IPS-NIHi7 (cell line): Measurements from ENCODE around the gene SIGMAR1.

Source experiments
- DNase-seq: peaks from one replicate; pipeline ENCODE4 v3.0.0; 2012; ENCODE audit warnings: mixed read lengths; ENCODE audit errors: extremely low spot score

The SIGMAR1 gene

DNA sequence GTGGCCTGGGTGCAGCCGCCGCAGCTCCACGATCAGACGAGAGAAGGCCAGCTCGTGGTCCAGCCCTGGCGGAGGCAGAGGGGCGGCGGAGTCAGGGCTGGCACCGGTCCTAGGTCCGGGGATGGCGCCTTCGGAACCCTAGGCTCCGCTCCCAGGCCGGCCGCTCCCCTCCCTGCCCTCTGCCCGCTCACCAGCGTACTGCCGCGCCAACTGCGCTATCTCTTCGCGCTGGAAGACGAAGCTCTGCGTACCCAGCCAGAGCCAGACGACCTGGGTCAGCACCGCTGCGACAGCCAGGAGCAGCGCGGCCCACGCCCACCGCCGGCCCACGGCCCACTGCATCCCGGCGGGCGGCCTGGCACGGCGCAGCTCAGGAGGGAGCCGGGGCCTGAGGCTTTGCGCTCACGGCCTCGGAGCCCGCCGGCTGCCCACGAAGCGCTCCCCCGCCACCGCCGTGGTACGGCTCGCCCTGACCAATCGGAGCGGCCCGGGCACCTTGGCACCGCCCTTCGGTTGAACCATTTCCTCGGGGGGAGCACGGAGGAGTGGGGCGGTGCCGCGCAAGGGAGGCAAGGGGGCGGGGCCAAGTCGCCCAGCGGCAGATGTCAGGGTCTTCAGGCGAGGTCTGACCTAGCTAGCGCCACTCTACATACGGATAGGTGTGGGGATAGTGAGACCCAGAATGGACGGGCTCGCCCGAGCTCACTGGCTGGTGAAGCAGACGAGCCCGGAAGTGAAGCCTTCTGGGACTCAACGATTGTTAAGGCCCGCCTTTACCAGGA is at the start of gene SIGMAR1:
TSS of gene SIGMAR1 (minus strand) at position 432 of the 782 bp plus-strand sequence. CDS start at position 342, 90 bp downstream.
- DNase-seq = peak; percentile 92

DNA sequence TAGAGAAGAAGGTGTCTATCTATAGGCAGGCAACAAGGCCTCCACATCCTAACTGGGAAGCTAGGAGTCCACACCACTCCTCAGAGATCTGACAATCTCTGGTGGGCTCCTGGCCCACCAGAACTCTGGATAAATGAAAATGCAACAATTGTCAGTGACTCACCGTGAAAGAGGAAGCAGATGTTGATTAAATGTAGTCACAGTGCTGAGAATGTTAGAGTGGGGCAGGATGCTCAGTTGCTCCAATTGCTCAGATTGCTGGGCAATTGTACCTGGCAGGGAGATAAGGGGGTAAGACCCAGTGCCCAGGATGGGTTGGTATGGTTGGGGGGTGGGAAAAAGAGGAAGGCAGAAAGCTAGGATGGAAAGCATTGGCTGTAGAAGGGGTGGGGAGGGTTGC is 49.1 kb upstream of the SIGMAR1 start:
- no peak for DNase-seq

DNA sequence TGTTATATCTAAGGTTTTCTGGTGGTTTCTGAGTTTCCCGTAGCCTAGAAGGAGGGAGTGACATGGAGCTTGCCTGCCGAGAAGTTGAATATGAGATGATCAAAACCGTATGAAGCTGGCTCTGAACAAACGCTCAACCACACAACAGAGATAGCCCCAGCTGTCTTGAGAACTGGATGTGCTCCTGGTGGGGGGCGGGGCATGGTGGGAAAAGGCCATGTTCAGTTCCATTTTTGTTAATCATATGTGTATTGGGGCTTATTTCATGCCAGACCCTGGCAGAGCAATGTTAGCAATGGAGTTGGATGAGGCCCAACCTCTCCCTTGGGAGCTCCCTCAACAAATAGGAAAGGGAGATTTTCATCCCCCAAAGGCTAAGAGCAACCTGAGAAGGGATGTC is 48.6 kb upstream of the SIGMAR1 start:
- DNase-seq = no peak

DNA sequence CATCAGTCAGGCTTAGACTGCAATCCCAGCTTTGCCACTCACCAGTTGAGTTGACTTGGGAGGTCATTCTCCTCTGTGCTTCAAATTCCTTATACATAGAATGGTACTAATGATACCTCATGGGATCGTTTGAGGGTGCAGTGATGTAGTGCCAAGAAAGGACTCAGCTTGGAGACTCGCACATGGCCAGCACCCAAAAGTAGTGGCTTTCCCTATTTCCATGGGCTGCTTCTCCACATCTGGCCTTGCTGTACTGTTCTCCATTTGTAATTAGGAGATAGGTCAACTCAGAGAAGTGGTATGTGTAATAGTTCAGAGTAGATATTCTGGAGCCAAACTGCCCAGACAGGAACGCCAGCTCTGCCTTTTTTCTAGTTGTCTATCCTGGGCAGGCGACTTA is 48.0 kb upstream of the SIGMAR1 start:
- no peak for DNase-seq

DNA sequence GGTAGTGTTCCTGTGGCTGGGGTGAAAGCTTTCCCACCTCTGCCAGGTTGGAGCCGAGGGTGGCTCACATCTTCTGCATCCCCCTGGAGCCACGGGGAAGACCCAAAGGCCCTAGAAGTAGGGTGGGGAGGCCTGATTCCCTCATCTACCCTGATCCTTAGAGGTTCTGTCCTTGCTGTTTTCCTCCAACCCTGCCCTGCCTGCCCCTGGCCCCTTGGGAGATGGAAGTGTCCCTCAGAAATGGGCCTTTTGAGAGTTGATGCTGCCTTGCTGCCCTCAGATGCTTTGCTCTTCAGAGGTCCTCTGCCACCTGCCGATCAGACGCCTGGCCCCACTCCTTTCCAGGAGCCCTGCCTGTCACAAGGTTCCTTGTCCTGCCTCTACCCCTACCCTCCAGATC is 47.2 kb upstream of the SIGMAR1 start:
- DNase-seq = no peak

DNA sequence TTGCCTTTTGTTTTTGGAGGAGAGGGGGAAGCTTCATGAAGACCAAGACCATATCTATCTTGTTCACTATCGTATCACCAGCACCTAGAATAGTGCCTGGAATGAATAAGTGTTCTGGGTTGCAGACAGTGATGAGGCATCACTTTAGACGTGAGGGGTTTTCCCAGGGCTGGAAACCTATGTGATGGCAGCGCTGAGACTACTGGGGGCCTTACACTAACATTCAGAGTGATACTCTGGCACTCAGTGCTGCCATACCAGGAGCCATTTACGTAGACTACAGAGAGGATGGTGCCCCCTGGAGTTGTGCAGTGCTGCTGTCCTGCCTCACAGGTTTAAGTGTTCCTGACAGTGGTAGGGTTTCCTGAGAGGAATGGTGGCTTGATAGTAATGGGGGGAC is 46.6 kb upstream of the SIGMAR1 start:
- DNase-seq = no peak

DNA sequence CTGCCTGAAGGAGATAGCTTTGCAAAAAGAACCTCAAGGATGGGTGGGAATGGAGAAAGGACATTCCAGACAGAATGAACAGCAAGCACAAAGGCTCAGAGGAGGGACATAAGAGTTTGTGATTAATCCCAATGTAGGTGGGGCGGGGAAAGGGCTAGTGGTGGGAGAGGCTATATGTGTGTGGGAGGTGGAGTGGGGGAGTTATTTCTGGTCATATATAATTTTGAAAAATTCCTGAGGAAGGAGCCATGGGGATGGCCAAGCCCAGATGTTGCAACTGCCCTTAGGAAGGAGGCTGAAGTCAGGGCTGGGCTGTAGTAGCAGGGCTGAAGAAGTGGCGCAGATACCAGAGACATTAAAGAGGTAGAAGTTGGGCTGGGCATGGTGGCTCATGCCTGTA is 38.3 kb upstream of the SIGMAR1 start:
- DNase-seq = no peak

DNA sequence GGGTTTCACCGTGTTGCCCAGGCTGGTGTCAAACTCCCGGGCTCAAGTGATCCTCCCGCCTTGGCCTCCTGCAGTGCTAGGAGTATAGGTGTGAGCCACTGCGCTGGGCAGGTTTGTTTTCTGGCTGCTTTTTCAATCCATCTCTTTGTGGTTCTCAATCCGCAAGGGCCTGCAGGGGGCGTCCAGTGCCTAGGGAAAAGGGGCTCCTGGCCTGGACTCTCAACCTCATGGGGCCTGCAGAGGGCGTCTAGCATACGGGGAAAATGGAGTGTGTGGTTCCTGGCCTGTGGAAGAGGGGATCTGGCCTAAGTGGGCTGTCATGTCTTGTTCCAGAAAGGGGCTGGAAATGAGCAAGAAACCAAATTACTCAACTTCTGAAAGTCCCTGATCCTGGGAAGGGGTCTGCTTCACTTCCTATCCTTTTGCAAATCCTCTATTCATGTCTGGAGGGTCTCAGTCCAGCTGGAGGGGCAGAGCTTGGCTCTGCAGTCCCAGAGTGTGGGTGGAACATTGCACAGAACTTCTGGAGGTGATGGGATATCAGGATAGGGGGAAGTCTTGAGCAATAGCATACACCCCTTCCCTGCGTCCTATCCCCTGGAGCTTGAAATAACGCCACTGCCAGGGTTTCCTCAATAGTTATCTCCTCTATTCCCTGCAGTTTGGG is 37.6 kb upstream of the SIGMAR1 start:
- DNase-seq = peak; percentile 94

- no peak for DNase-seq
Observed at GRCh38 chr9:34674440-34674839, 36.9 kb upstream of the SIGMAR1 start.

- DNase-seq = no peak
Observed at GRCh38 chr9:34671307-34671706, 33.7 kb upstream of the SIGMAR1 start.

- DNase-seq = no peak
Observed at GRCh38 chr9:34669809-34670562, 32.4 kb upstream of the SIGMAR1 start.

DNA sequence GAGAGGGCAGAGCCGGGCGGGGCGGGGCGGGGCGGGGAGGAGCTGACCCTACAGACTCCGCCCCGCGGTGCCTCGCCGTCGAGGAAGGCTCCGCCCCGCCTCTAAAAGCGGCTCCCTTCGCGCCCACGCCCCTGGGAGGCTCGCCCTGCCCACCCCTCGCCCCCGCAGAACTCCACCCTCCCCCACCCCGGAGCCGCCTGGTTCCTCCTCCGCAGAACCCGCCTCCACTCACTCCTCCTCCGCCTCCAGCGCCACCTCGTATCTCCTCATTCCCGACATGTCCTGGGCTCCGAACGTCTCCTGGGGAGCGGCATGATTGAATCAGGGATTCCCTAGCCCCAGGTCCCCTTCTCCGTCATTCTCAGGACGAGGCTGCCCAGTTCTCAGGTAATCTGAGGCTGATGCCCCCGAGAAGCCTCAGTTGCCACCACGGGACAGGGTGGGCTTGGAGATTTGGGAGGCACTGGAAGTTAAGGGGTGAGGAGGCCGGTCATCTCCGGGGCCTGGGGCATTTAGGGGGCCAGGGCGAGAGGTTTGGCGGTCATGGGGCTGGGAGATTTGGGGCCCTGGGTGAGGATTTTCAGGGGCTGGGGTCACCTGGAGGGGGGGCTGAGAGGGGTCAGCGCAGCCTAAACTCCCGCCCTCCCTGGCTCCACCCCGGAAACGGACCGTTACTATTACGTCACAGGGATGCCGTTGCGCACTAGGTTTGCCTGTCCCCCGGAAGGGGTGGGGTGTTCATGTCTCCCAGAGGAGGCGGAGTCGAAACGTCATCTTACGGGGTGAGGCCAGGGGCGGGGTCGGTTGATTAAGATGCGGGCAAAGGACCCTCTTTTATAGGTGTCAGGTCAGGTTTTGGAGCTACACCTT is 28.0 kb upstream of the SIGMAR1 start:
- peak; percentile 94 for DNase-seq

- no peak for DNase-seq
Observed at GRCh38 chr9:34665067-34665380, 27.4 kb upstream of the SIGMAR1 start.

DNA sequence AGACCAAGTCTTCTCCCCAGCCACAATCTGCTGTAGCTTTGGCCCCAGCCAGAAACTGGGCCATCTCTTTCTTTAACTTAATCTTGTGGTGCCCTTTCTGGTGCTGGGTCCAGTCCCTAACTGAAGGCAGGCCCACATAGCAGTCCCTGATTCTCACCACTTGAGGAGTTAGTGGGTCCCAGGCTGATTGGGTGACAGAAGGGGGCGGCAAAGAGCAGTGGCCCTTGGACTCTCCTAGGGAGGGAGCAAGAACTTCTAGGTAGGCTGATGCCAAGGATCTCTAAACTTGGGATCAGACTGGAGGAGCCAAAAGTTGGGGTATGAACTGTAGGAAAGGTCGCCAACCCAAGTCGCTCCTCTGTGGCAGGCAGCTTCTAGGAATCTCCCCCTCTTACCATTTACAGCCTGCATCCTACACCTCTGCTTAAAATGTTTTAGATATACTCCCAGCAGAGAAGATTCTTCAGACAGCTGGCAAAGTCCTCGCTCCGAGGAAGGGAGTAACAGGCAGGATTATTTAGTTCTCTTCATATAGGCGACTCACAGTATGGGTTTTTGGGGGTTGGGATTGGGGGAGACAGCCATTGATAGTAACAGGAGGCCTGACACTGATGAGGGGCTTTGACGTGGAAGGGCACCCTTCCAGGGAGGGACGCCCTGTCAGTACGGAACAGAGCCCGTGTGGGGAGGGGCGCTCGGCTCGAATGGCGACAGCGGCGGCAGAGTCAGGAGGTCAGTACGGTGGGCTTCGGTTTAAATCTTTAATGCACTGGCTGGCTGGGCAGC is 26.9 kb upstream of the SIGMAR1 start:
- peak; percentile 85 for DNase-seq

- no peak for DNase-seq
Observed at GRCh38 chr9:34663303-34663605, 25.7 kb upstream of the SIGMAR1 start.

DNA sequence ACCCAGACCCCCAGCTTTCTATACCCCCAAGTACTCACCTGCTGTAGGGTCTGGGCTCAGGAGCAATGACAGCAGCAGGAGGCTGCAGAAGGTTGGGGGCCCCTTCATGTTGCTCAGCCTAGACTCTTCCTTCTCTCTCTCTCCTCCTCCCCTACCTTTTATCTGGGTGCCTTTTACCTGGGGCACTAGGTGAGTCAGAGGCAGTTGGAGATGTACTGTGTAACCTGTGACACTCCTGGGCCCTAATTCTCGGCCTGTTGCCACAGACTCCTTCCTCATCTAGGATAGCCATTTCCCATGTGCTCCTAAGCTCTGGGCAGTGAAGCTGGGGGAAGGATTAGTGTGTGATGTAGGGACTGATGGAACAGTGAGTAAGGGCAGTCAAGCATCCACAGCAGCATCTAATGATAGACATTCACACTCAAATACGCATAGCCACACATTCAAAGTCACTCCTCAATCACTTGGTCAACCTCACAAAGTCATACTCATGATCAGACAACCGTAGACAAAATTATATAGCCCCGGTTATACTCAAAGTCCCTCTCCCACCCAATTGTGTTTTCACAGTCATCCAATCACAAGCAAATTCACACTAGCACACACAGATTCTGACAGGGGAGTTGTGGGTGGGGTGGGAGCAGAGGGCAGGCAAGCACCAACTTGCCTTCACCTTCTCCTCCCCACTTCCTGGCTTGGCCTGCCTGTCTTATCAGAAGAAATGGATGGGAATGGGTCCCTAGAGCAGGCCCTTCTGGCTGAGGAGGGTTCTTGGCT is 25.1 kb upstream of the SIGMAR1 start, which contains the start of gene CCL27:
TSS of gene CCL27 (minus strand) at position 132 of the 777 bp plus-strand sequence. CDS start at position 108, 24 bp downstream.
- no peak for DNase-seq

- DNase-seq = no peak
Observed at GRCh38 chr9:34659592-34660253, 22.1 kb upstream of the SIGMAR1 start.

DNA sequence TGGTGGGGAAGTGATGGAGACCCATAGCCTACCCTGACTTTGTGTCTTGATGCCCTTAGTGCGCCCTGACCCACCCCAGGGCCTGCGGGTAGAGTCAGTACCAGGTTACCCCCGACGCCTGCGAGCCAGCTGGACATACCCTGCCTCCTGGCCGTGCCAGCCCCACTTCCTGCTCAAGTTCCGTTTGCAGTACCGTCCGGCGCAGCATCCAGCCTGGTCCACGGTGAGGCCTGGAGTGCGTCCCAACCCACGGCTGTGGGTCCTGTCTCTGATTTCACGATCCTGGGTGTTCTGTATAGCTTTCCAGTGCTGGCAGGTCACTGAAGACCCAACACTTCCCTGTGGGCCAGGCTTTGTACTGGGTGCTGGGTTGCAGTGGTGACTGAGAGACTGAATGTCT is 20.9 kb upstream of the SIGMAR1 start:
- no peak for DNase-seq

DNA sequence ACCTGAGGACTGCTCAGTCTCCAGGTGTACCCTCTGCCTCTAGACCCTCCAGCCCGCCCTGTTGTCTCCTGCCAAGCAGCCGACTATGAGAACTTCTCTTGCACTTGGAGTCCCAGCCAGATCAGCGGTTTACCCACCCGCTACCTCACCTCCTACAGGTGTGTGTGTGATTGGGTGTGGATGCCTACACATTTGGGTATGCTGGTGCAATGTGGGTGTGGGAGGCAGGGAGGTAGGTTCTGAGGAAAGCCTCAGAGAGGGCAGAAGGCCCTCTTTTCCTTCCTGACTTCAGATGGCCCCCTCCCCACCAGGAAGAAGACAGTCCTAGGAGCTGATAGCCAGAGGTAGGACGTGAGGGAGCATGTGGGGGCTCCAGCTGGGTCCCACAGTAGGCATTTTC is 19.4 kb upstream of the SIGMAR1 start:
- no peak for DNase-seq

DNA sequence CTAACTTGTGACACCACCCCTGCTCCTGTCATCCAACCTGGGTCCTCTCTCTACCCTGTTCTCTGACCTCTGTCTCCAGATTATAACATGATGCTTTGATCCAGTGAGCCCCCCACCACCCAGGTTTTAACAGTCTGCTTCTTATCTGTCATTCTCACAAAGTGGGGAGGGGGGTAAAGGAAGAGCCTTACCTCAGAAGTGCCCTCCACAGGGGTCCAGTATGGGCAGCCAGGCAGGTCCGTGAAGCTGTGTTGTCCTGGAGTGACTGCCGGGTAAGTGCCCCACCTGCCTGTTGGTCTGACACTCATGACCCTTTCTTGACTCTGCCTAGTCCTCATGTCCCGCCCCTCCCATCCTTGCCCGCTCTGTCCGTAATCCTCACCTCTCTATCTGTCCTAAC is 17.8 kb upstream of the SIGMAR1 start:
- DNase-seq = no peak
